ENCODE measurements around the gene TMC1. TPM values are rescaled to one million over a fixed set of nuclear protein-coding genes. Genes with fewer than 3 reads are reported as not detected.

TMC1 gene
- polyA plus RNA-seq, 3 donors = 0.16 to 0.55 (median 0.40) TPM

DNA sequence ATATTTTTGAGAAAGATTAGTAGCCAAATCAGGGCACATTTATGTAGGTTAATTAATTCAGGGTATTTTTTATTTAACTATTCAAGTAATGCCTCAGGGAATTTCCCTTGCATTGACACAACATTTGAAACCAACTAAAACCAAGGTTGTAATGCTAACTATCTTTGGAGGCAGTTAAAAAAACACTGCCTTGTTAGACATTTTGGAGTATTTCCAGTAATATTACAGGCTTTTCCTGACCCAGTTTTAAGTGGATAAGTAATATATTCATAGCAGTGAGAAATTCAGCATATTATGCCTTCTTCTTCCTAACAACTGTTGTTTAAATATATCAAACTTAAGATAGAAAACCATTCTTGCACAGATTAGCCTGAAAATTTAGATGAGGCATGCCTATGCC, 175.1 kb downstream of the TMC1 start:
- peaks cover 0 to 2% (median 0%) of the 10 kb centered on the region in 7 donors for H3K9me3 Mint-ChIP-seq
- Histone ChIP-seq H3K9me3 (replicated peaks in 1 of 2; ENCODE audit: control insufficient read depth in 1 of 2, insufficient read depth in 1 of 2, low read length in 2 of 2) (no peaks in the 10 kb centered on the region), H4K20me1 (ENCODE audit: insufficient read depth, low read length) (no peaks in the 10 kb centered on the region), H3K4me3 (replicated peaks in 1 of 3; ENCODE audit: low read depth in 2 of 3, low read length in 3 of 3) (no peak overlapping the region), H3K79me2 (ENCODE audit: insufficient read depth, low read length) (no peaks in the 10 kb centered on the region), H3K9ac (ENCODE audit: insufficient read depth, low read length, poor library complexity, severe bottlenecking) (no peak overlapping the region), H3K4me1 (ENCODE audit: control insufficient read depth in 1 of 2, insufficient read depth in 2 of 2, low read length in 2 of 2) (no peaks in the 10 kb centered on the region), H3K27ac (ENCODE audit: low read depth in 1 of 2, low read length in 2 of 2) (no peak overlapping the region), H3K36me3 (replicated peaks in 1 of 2; ENCODE audit: control insufficient read depth in 1 of 2, insufficient read depth in 2 of 2, low read length in 2 of 2) (no peaks in the 10 kb centered on the region), H3K27me3 (ENCODE audit: control insufficient read depth in 2 of 2, insufficient read depth in 2 of 2, low read length in 2 of 2) (peaks cover 12 to 24% of the 10 kb centered on the region in 2 donors), H2AFZ (ENCODE audit: insufficient read depth, low read depth, low read length, poor library complexity, severe bottlenecking) (no peak overlapping the region), H3K4me2 (replicated peaks; ENCODE audit: extremely low read depth, low read length, poor library complexity, severe bottlenecking) (no peak overlapping the region)
- H3K4me1 Mint-ChIP-seq = no peaks in the 10 kb centered on the region
- intact Hi-C loops (cut with micrococcal nuclease) = no loop called here
- no peak for DNase-seq
- peaks cover 9 to 19% (median 13%) of the 10 kb centered on the region in 3 donors for H3K27me3 Mint-ChIP-seq (ENCODE audit: low read depth in 3 of 3)
- H3K27ac Mint-ChIP-seq = no peak overlapping the region
- no peaks in the 10 kb centered on the region for H3K36me3 Mint-ChIP-seq
- TF ChIP-seq, protein P1, sequence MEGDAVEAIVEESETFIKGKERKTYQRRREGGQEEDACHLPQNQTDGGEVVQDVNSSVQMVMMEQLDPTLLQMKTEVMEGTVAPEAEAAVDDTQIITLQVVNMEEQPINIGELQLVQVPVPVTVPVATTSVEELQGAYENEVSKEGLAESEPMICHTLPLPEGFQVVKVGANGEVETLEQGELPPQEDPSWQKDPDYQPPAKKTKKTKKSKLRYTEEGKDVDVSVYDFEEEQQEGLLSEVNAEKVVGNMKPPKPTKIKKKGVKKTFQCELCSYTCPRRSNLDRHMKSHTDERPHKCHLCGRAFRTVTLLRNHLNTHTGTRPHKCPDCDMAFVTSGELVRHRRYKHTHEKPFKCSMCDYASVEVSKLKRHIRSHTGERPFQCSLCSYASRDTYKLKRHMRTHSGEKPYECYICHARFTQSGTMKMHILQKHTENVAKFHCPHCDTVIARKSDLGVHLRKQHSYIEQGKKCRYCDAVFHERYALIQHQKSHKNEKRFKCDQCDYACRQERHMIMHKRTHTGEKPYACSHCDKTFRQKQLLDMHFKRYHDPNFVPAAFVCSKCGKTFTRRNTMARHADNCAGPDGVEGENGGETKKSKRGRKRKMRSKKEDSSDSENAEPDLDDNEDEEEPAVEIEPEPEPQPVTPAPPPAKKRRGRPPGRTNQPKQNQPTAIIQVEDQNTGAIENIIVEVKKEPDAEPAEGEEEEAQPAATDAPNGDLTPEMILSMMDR (IDR thresholded peaks at IDR 0.05) = no peak
- H3K4me3 Mint-ChIP-seq = no peak overlapping the region

DNA sequence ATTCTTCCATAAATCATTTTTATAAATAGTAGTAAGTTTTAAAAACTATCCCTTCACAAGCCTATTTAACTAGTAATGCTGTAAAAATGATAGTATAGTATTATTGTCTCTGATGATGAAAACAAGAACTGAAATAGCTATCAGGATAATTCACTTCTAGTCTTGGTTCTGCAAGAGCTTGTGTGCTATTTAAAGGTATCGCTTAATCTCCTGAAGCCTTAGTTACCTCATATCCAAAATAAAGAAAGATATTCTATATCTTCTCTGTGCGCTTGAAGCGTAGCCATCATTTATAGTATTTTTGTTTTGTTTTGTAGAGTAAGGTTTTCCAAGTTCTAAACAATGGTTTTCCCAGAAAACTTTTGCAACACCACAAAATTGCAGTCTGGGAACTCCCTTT, 180.1 kb downstream of the TMC1 start:
- H3K4me2 ChIP-seq (replicated peaks; ENCODE audit: extremely low read depth, low read length, poor library complexity, severe bottlenecking) = no peak overlapping the region
- no peak overlapping the region for H3K4me3 ChIP-seq (replicated peaks in 1 of 3; ENCODE audit: low read depth in 2 of 3, low read length in 3 of 3)
- Mint-ChIP-seq H3K9me3 (no peaks in the 10 kb centered on the region), H3K36me3 (no peaks in the 10 kb centered on the region), H3K27me3 (ENCODE audit: low read depth in 3 of 3) (peaks cover 2 to 20% (median 14%) of the 10 kb centered on the region in 3 donors), H3K4me3 (no peak overlapping the region), H3K27ac (no peak overlapping the region), H3K4me1 (no peaks in the 10 kb centered on the region)
- H3K9ac ChIP-seq (ENCODE audit: insufficient read depth, low read length, poor library complexity, severe bottlenecking) = no peak overlapping the region
- H2AFZ ChIP-seq (ENCODE audit: insufficient read depth, low read depth, low read length, poor library complexity, severe bottlenecking) = no peak overlapping the region
- H3K27me3 ChIP-seq (ENCODE audit: control insufficient read depth in 2 of 2, insufficient read depth in 2 of 2, low read length in 2 of 2) = peaks cover 9% of the 10 kb centered on the region in 2 donors
- H3K79me2 ChIP-seq (ENCODE audit: insufficient read depth, low read length) = no peaks in the 10 kb centered on the region
- no peaks in the 10 kb centered on the region for H3K9me3 ChIP-seq (replicated peaks in 1 of 2; ENCODE audit: control insufficient read depth in 1 of 2, insufficient read depth in 1 of 2, low read length in 2 of 2)
- TF ChIP-seq, protein P1 (IDR thresholded peaks at IDR 0.05) = no peak
- WGBS (ENCODE audit: insufficient coverage) = no CpG with 5 or more reads among the region's 3 CpGs
- intact Hi-C loops (cut with micrococcal nuclease) = no loop called here
- H3K4me1 ChIP-seq (ENCODE audit: control insufficient read depth in 1 of 2, insufficient read depth in 2 of 2, low read length in 2 of 2) = no peaks in the 10 kb centered on the region
- DNase-seq = no peak
- H4K20me1 ChIP-seq (ENCODE audit: insufficient read depth, low read length) = no peaks in the 10 kb centered on the region
- H3K27ac ChIP-seq (ENCODE audit: low read depth in 1 of 2, low read length in 2 of 2) = no peak overlapping the region
- H3K36me3 ChIP-seq (replicated peaks in 1 of 2; ENCODE audit: control insufficient read depth in 1 of 2, insufficient read depth in 2 of 2, low read length in 2 of 2) = no peaks in the 10 kb centered on the region
